H1 (cell line): Measurements from ENCODE around the gene KCNJ13. TPM values are rescaled to one million over a fixed set of nuclear protein-coding genes. Genes with fewer than 3 reads are reported as not detected.

Experiments used
- CTCF ChIA-PET: fragments of 300-600 bp; sonication (Branson Sonifier 250); formaldehyde crosslinking; loops from one replicate; lab custom pipeline; 2021; ENCODE audit not compliant: partially characterized antibody; lab: Charles Lee
- POLR2A ChIA-PET: fragments of 300-600 bp; sonication (Branson Sonifier 250); formaldehyde crosslinking; loops from one replicate; lab custom pipeline; 2021; ENCODE audit warnings: inconsistent platforms; ENCODE audit not compliant: partially characterized antibody; lab: Charles Lee
- DNase-seq, 2 experiments: peaks; one replicate each; pipeline versions ENCODE4 v3.0.0 to v3.0.0-alpha.2; 2010 to 2022; ENCODE audit warnings: low spot score in 2 of 2, low read depth in 1 of 2, mixed read lengths in 1 of 2
- FAIRE-seq: peaks from 2 replicates; lab custom pipeline; 2011; peaks lifted over from hg19 to GRCh38; lab: Jason Lieb, UNC
- H2AFZ ChIP-seq: 2 replicates; pipeline ENCODE4 v1.8.1; 2012; ENCODE audit warnings: low read length, inconsistent platforms
- H2AK5ac ChIP-seq: 2 replicates; pipeline ENCODE4 v1.6.1; 2013; ENCODE audit warnings: low read depth, low read length
- H2BK120ac ChIP-seq: replicated peaks from 2 replicates; pipeline ENCODE3; 2013; ENCODE audit warnings: low read depth, low read length, inconsistent platforms
- H2BK12ac ChIP-seq: 2 replicates; pipeline ENCODE4 v1.6.1; 2013; ENCODE audit warnings: low read depth, low read length
- H2BK15ac ChIP-seq: 2 replicates; pipeline ENCODE4 v1.6.1; 2013; ENCODE audit warnings: low read length
- H2BK20ac ChIP-seq: 2 replicates; pipeline ENCODE4 v1.6.1; 2013; ENCODE audit warnings: low read length
- H2BK5ac ChIP-seq: 2 replicates; pipeline ENCODE4 v1.6.1; 2013; ENCODE audit warnings: low read depth, low read length
- H3K14ac ChIP-seq: 2 replicates; pipeline ENCODE4 v1.6.1; 2013; ENCODE audit warnings: inconsistent platforms; ENCODE audit not compliant: insufficient read length
- H3K18ac ChIP-seq: 2 replicates; pipeline ENCODE4 v1.6.1; 2013; ENCODE audit warnings: low read length; ENCODE audit errors: extremely low read depth
- H3K23ac ChIP-seq: 2 replicates; pipeline ENCODE4 v1.6.1; 2013; ENCODE audit warnings: inconsistent platforms; ENCODE audit not compliant: insufficient read length
- H3K23me2 ChIP-seq: 2 replicates; pipeline ENCODE4 v1.6.1; 2013; ENCODE audit warnings: low read depth, low read length
- H3K27ac ChIP-seq: 2 replicates; pipeline ENCODE4 v1.6.1; 2011; ENCODE audit warnings: low read depth, low read length, inconsistent platforms
- H3K27me3 ChIP-seq, 4 experiments: replicated peaks in 1 of 4; 1 replicate in 1 of 4; 2 replicates in 3 of 4; pipeline versions ENCODE4 v1.6.1 to v1.8.1; 2011 to 2013; ENCODE audit warnings: low read length in 3 of 4, mild to moderate bottlenecking in 3 of 4, inconsistent platforms in 2 of 4, mixed read lengths in 2 of 4, moderate library complexity in 1 of 4; ENCODE audit not compliant: control insufficient read depth in 3 of 4, insufficient read depth in 3 of 4; ENCODE audit errors: extremely low read depth in 1 of 4
- H3K36me3 ChIP-seq, 4 experiments: 2 replicates each; pipeline versions ENCODE4 v1.6.1 to v1.8.1; 2011 to 2013; ENCODE audit warnings: mild to moderate bottlenecking in 4 of 4, low read length in 3 of 4, moderate library complexity in 2 of 4, control low read depth in 1 of 4, inconsistent platforms in 1 of 4; ENCODE audit not compliant: insufficient read depth in 4 of 4, control insufficient read depth in 2 of 4
- H3K4ac ChIP-seq: replicated peaks from 2 replicates; pipeline ENCODE3; 2013; ENCODE audit warnings: low read length, low read depth, mixed read lengths, inconsistent platforms; ENCODE audit not compliant: insufficient read length
- H3K4me1 ChIP-seq, 4 experiments: replicated peaks in 1 of 4; 1 replicate in 1 of 4; 2 replicates in 3 of 4; pipeline versions ENCODE4 v1.6.1 to v1.8.1; 2011 to 2013; ENCODE audit warnings: low read length in 3 of 4, inconsistent platforms in 2 of 4, mixed read lengths in 1 of 4; ENCODE audit not compliant: insufficient read depth in 4 of 4, control insufficient read depth in 3 of 4
- H3K4me2 ChIP-seq, 2 experiments: 2 replicates each; pipeline versions ENCODE4 v1.6.1 to v1.8.1; 2011 to 2013; ENCODE audit warnings: low read depth in 2 of 2, low read length in 2 of 2, control low read depth in 1 of 2, inconsistent platforms in 1 of 2, mild to moderate bottlenecking in 1 of 2; ENCODE audit not compliant: insufficient read depth in 1 of 2
- H3K4me3 ChIP-seq, 4 experiments: fragments of 200-600, 300-600 bp in 1 of 4; sonication (generic), shearing (Covaris generic), sonication (Bioruptor Twin) in 1 of 4; 2 replicates each; pipeline versions ENCODE4 v1.5.1 to v1.8.1; 2011 to 2016; ENCODE audit warnings: low read length in 4 of 4, low read depth in 3 of 4, control low read depth in 2 of 4, inconsistent platforms in 2 of 4, mild to moderate bottlenecking in 2 of 4, mixed read lengths in 1 of 4, moderate library complexity in 1 of 4; ENCODE audit not compliant: insufficient read depth in 2 of 4; ENCODE audit errors: extremely low read depth in 1 of 4
- H3K56ac ChIP-seq: replicated peaks from 2 replicates; pipeline ENCODE3; 2013; ENCODE audit warnings: low read depth, mild to moderate bottlenecking, mixed read lengths, low read length, inconsistent platforms; ENCODE audit not compliant: insufficient read length
- H3K79me1 ChIP-seq: 2 replicates; pipeline ENCODE4 v1.6.1; 2013; ENCODE audit warnings: low read depth, low read length, control low read depth
- H3K79me2 ChIP-seq, 2 experiments: 2 replicates each; pipeline versions ENCODE4 v1.6.1 to v1.8.1; 2012 to 2013; ENCODE audit warnings: low read length in 2 of 2, mild to moderate bottlenecking in 2 of 2, inconsistent platforms in 1 of 2; ENCODE audit not compliant: insufficient read depth in 2 of 2, control insufficient read depth in 1 of 2
- H3K9ac ChIP-seq, 4 experiments: replicated peaks in 1 of 4; 1 replicate in 1 of 4; 2 replicates in 3 of 4; pipeline versions ENCODE4 v1.6.1 to v1.8.1; 2011 to 2013; ENCODE audit warnings: low read depth in 3 of 4, low read length in 3 of 4, control low read depth in 2 of 4, mild to moderate bottlenecking in 2 of 4, moderate library complexity in 2 of 4, inconsistent platforms in 1 of 4; ENCODE audit errors: extremely low read depth in 1 of 4
- H3K9me3 ChIP-seq, 2 experiments: 2 replicates each; pipeline versions ENCODE4 v1.6.1 to v1.8.1; 2012 to 2013; ENCODE audit warnings: mild to moderate bottlenecking in 2 of 2, moderate library complexity in 2 of 2, control low read depth in 1 of 2, inconsistent platforms in 1 of 2, low read depth in 1 of 2, low read length in 1 of 2, mixed read lengths in 1 of 2; ENCODE audit not compliant: insufficient read depth in 2 of 2
- H4K20me1 ChIP-seq, 2 experiments: replicated peaks in 1 of 2; 2 replicates each; pipeline versions ENCODE3 to v1.8.1; 2011 to 2013; ENCODE audit warnings: inconsistent platforms in 2 of 2, low read length in 2 of 2, mild to moderate bottlenecking in 1 of 2; ENCODE audit not compliant: insufficient read depth in 2 of 2, control insufficient read depth in 1 of 2
- H4K5ac ChIP-seq: 2 replicates; pipeline ENCODE4 v1.6.1; 2013; ENCODE audit warnings: low read length, low read depth, mixed read lengths, inconsistent platforms; ENCODE audit not compliant: insufficient read length
- H4K8ac ChIP-seq: 2 replicates; pipeline ENCODE4 v1.8.0; 2013; ENCODE audit warnings: mild to moderate bottlenecking, moderate library complexity, low read length, inconsistent platforms; ENCODE audit not compliant: insufficient read depth; ENCODE audit errors: extremely low read depth
- H4K91ac ChIP-seq: replicated peaks from 2 replicates; pipeline ENCODE3; 2013; ENCODE audit warnings: low read length, mixed read lengths, inconsistent platforms; ENCODE audit not compliant: insufficient read length
- BRCA1 ChIP-seq: IDR thresholded peaks from 2 replicates; pipeline ENCODE4 v1.6.1; 2012; ENCODE audit warnings: low read depth, low read length, improper control_type of control experiment
- CBX5 ChIP-seq: fragments of 300-800, 300-1000 bp; sonication (generic); IDR thresholded peaks from 2 replicates; pipeline ENCODE4 v1.7.1; 2016; ENCODE audit warnings: antibody characterized with exemption, low read length, low read depth
- CBX8 ChIP-seq: fragments of 300-800, 300-1000 bp; sonication (generic); IDR thresholded peaks from 2 replicates; pipeline ENCODE4 v1.7.1; 2016; ENCODE audit warnings: low read depth, low read length, borderline replicate concordance
- EGR1 ChIP-seq: IDR thresholded peaks from 2 replicates; pipeline ENCODE4 v1.6.1; 2011; ENCODE audit warnings: low read depth, low read length, borderline replicate concordance
- HDAC2 ChIP-seq, 2 experiments: fragments of 300-600 bp in 1 of 2; sonication (generic) in 1 of 2; IDR thresholded peaks; 2 replicates each; pipeline ENCODE4 v1.6.1; 2011 to 2012; ENCODE audit warnings: low read depth in 2 of 2, low read length in 2 of 2, mild to moderate bottlenecking in 2 of 2, moderate library complexity in 2 of 2, borderline replicate concordance in 1 of 2, inconsistent platforms in 1 of 2
- JUN ChIP-seq: IDR thresholded peaks from 2 replicates; pipeline ENCODE4 v1.6.1; 2011; ENCODE audit warnings: low read depth, mild to moderate bottlenecking, improper control_type of control experiment, low read length
- MAFK ChIP-seq: IDR thresholded peaks from 2 replicates; pipeline ENCODE4 v1.6.1; 2012; ENCODE audit warnings: low read depth, mild to moderate bottlenecking, improper control_type of control experiment, low read length
- PHF8 ChIP-seq: fragments of 200-600 bp; sonication (generic); conservative IDR thresholded peaks from 2 replicates; pipeline ENCODE4 v1.7.1; 2012; ENCODE audit warnings: low read depth, mild to moderate bottlenecking, inconsistent platforms, low read length, moderate library complexity
- POLR2AphosphoS5 ChIP-seq: IDR thresholded peaks from 2 replicates; pipeline ENCODE4 v1.6.1; 2011; ENCODE audit warnings: low read depth, low read length
- ZNF274 ChIP-seq: IDR thresholded peaks from 2 replicates; pipeline ENCODE4 v1.7.0; 2012; ENCODE audit warnings: low read length, borderline replicate concordance; ENCODE audit errors: extremely low read depth
- WGBS, 2 experiments: shearing (Covaris generic) in 1 of 2; methylation state at CpG; one replicate each; pipeline versions ENCODE4 v1.1.6 to v1.1.7; 2013 to 2015; ENCODE audit warnings: low lambda C conversion rate in 2 of 2, mixed read lengths in 2 of 2, inconsistent platforms in 1 of 2, low coverage in 1 of 2, missing lambda C conversion rate in 1 of 2; ENCODE audit not compliant: insufficient replicate concordance in 2 of 2, insufficient coverage in 1 of 2, insufficient read length in 1 of 2; ENCODE audit errors: extremely low coverage in 1 of 2, missing lambda C conversion rate in 1 of 2; 5-methylcytosine and 5-hydroxymethylcytosine counted together
- polyA plus RNA-seq, 7 experiments: library from polyadenylated mRNA; depleted of rRNA in 3 of 7; stranded (reverse) in 5 of 7; unstranded in 2 of 7; fragments of >200 nt in 5 of 7; fragments of 200-250 nt in 2 of 7; gene quantifications; 1 replicate in 5 of 7; 2 replicates in 1 of 7; 4 replicates in 1 of 7; pipeline versions ENCODE4 v1.2.1 to v1.2.3, GENCODE V29; 2011 to 2013; ENCODE audit warnings: missing spikeins in 2 of 7, mixed read lengths in 2 of 7
- total RNA-seq: library from RNA; stranded (reverse); fragmentation: NEBNext Ultra II Directional; extraction: Animal tissue kit (Norgen Biotek cat#: 25700); gene quantifications from 2 replicates; pipeline ENCODE4 v1.2.1, GENCODE V29; 2021

Gene KCNJ13
- total and polyA plus RNA-seq, 2 of the 8 experiments (the other 6 are each of a cell fraction or from before 2014, with no cell fraction given): not detected

DNA sequence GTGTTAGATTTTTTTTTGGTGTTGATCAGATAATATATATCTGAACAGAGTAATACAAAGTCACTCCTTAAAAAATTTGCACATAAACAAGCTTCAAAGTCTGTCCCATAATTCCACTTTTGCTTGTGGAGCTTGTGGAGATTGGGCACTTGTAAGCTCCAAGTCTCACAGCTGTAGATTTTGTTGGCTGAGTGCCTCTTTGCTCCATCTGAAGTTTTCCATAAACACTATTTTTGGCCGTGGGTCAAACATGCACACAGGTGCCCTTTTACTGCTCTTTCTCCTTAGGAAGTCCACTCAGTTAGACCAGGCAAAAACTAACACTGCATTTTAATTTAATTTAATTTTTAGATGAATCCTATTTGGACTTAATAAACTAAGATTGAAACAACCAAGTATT lies 3.6 kb upstream of the KCNJ13 start:
- H4K20me1 ChIP-seq: peaks cover 0 to 2% of the 10 kb centered on the region in 2 experiments
- H2AFZ ChIP-seq: no peak overlapping the region
- no peak for FAIRE-seq
- H3K27me3 ChIP-seq: no peaks in the 10 kb centered on the region
- H2BK15ac ChIP-seq: no peak overlapping the region
- POLR2A ChIA-PET: no interaction called here
- no peak overlapping the region for H3K23ac ChIP-seq
- no peak overlapping the region for H2BK5ac ChIP-seq
- no peak overlapping the region for H4K8ac ChIP-seq
- no peaks in the 10 kb centered on the region for H3K79me1 ChIP-seq
- no peak overlapping the region for H2BK12ac ChIP-seq
- H3K4me3 ChIP-seq: no peak overlapping the region
- H3K4me1 ChIP-seq: peaks cover 0 to 2% (median 0%) of the 10 kb centered on the region in 4 experiments; a peak in 2 of 7 replicates
- no peak overlapping the region for H3K27ac ChIP-seq
- H3K79me2 ChIP-seq: peaks cover 0 to 2% of the 10 kb centered on the region in 2 experiments; a peak in 1 of 4 replicates
- H2BK120ac ChIP-seq: no peak overlapping the region
- no peak overlapping the region for H2AK5ac ChIP-seq
- no peak overlapping the region for H4K91ac ChIP-seq
- H3K4me2 ChIP-seq: no peak overlapping the region
- H3K23me2 ChIP-seq: no peaks in the 10 kb centered on the region
- 76% methylated on average over 1 of the region's 1 CpG; no CpG with 5 or more reads in 1 of the 2 experiments for WGBS, 2 experiments
- H3K56ac ChIP-seq: no peak overlapping the region
- H3K14ac ChIP-seq: no peak overlapping the region
- H3K36me3 ChIP-seq: peaks cover 0 to 8% (median 0%) of the 10 kb centered on the region in 4 experiments; a peak in 1 of 8 replicates
- no peak overlapping the region for H3K9ac ChIP-seq
- H2BK20ac ChIP-seq: no peak overlapping the region
- no peak overlapping the region for H4K5ac ChIP-seq
- CTCF ChIA-PET: no interaction called here
- no peak for DNase-seq
- H3K9me3 ChIP-seq: no peaks in the 10 kb centered on the region
- TF ChIP-seq EGR1 (no peak), CBX5 (no peak), JUN (no peak), ZNF274 (no peak), MAFK (no peak), BRCA1 (no peak), HDAC2 (IDR thresholded peaks at IDR 0.05; ENCODE audit: borderline replicate concordance in 1 of 2, low read depth in 2 of 2, low read length in 2 of 2) (no peak), PHF8 (no peak), POLR2AphosphoS5 (no peak), CBX8 (no peak)
- no peak overlapping the region for H3K18ac ChIP-seq
- no peak overlapping the region for H3K4ac ChIP-seq
